NCI-H2196 treated with DMSO at 0.1 percent for 48 hours (cell line): ENCODE measurements around the gene C3.

Experiments used
- DNase-seq: peaks from one replicate; lab custom pipeline; 2025; ENCODE audit not compliant: unreplicated experiment; lab: John Stamatoyannopoulos, UW

Gene C3

DNA sequence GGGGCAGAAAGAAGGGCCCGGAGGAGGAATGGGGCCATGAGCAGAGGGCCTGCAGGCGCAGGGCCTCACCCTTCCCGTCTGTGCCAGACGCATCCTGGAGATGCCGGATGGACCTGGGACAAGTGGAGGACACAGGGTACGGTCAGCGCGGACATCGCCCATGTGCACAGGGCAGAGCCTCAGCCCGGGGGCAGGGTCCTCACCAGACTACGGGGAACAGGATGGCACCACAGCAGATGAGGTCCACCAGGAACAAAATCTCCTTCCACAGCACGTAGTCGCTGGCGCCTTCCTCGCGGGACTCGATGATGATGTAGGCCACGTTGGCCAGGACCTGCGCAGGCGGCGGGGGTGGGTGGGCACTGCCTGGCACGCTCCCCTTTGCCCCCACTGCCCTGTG is 11.4 kb upstream of the C3 start:
- no peak for DNase-seq

DNA sequence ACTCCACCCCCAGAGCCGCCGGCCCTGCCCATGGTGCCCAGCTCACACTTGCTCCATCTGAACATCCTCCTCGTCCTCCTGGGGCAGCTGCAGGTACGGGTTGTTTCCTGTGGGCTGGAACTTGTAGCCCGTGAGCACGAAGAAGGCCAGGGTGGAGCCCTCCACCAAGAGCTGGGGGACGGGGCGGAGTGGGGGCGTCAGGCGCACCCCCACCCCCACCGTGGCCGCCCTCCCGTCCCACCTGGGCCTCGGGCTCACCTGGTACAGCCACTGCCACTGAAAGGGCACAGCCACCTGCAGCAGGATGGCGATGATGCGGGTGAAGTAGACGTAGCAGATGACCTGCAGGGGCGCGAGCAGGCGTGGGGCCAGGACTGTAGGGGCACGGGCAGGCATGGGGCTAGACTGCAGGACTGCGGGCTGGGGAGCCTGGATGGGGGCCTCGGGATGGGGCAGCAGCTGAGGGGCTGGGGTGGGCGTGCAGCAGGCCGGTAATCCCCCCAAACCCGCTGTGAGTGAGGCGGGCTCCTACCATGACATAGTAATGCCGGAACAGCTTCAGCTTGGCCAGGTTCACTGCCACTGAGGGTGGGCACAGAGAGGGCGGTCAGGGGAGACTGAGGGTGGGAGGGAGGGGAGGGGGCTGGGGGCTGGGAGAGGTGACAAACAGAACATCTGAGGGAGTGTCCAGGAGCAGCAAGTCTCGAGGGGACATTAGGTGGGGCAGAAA is 10.7 kb upstream of the C3 start:
- no peak for DNase-seq

GRCh38 chr19:6730153-6730804 is 9.8 kb upstream of the C3 start:
- no peak for DNase-seq

DNA sequence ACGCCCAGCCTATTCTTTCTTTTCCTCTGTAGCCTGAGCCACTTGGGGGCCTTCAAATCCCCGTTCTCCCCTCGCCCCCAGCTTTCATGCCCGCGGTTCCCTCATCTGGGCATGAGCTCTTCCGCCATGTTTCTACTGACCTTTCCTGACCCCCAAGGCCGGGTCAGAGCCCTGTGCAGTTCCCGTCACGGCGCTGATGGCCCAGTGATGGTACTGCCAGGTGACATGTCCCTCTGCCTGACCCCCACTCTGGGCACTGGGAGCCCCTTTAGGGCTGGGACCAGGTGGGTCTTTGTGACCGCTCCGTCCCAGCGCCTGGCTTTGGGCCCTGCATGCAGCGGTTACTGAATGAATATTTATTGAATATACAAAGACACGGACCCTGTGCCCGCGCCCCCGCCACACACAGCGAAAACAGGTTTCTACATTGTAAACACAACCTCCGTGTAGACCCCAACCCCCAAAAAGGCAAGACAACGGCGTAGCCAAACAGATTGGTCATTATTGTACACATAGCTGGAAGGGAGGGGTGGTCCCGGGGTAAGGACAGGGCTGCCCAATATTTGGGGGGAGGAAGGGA is 9.2 kb upstream of the C3 start:
- DNase-seq: no peak

GRCh38 chr19:6728346-6728745 is 7.9 kb upstream of the C3 start:
- DNase-seq: no peak

DNA sequence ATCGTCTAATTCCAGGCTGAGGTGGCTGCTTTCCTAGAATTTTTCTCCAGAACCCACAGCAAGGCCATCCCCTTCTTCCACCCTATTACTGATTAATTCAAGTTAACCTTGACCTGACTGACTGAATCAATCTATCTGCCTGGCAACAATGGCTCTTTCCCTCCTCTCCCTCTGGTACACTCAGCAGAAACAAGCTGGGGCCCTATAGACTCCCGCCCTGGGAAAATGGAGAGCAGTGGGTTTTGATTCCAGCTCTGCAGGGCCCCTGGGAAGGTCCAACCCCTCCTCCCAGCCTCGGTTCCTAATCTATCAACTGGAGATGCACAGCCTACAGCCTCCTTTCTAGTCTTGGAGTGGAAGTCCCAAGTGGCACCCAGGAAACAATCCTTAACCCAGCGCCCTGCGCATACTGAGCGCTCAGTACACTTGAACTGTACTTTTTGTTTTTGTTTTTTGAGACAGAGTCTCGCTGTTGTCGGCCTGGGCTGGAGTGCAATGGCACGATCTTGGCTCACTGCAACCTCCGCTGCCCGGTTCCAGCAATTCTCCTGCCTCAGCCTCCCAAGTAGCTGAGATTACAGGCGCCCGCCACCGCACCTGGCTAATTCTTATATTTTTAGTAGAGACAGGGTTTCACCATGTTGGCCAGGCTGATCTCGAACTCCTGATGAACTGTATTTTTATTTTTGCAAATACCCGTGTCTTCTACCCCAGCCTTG is 5.2 kb upstream of the C3 start:
- DNase-seq: no peak

- DNase-seq: no peak
Observed at GRCh38 chr19:6724631-6725492, 4.4 kb upstream of the C3 start.

GRCh38 chr19:6723738-6724137 is 3.3 kb upstream of the C3 start:
- DNase-seq: no peak

- DNase-seq: no peak
Observed at GRCh38 chr19:6723108-6723618, 2.7 kb upstream of the C3 start.

DNA sequence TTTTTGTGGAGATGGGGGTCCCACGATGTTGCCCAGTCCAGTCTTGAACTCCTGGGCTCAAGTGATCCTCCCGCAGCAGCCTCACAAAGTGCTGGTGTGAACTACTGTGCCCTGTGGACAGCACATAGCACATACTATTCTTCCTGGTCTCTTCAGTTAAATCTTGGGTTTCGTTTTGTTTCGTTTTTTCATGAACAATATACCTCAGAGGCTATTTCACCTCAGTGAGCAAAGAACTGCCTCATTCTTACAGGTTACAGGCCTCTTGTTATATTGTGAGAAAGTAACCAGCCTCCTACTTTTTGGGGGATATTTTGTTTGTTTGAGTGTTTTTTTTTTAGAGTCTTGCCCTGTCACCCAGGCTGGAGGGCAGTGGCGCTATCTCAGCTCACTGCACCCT is 1.3 kb upstream of the C3 start:
- no peak for DNase-seq

- DNase-seq: no peak
Observed at GRCh38 chr19:6721138-6721474, 656 bp upstream of the C3 start.

GRCh38 chr19:6719992-6720368 is 470 bp downstream of the C3 start:
- no peak for DNase-seq

DNA sequence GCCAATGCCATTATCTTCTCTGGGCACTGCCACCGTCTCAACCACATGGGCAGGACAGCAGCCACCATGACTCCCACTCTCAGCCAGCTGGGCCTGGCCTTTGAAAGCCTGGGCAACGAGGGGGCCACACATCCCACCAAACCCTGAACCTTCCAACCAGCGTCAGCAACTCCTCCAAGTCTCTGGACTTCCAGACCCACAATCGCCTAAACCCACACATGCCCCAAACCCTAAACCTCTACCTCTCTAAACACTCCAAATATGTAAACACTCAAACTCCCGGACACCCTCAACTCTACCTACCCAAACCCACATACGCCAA is 949 bp downstream of the C3 start:
- DNase-seq: no peak

DNA sequence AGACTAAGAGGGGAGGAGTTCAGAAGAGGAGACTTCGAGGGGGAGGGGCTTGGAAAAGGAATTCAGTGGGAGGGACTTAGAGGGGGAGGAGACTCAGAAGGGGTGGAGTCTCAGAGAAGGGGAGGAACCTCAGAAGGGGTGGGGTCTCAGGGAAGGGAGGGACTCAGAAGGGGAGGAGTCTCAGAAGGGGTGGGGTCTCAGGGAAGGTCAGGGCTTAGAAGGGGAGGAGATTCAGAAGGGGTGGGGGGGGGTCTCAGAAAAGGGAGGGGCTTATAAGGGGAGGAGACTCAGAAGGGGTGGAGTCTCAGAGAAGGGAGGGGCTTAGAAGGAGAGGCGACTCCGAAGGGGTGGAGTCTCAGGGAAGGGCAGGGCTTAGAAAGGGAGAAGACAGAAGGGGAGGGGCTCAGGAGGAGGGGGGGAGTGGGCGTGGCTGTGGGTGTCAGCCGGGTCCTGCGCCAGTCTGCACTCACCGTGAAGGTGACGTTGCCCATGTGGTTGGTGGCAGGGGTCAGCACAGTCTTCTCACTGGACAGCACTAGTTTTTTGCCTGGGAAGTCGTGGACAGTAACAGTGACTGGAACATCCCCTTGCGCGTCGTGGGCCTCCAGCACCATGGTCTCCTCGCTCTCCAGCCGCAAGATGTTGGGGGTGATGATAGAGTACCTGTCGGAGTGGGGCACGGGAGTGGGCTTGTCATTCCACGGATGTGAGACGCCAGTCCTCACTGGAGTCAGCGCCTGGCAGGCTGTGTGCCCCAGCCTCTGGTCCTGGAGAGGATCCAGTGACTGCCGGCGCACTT is 1.5 kb downstream of the C3 start:
- DNase-seq: no peak

DNA sequence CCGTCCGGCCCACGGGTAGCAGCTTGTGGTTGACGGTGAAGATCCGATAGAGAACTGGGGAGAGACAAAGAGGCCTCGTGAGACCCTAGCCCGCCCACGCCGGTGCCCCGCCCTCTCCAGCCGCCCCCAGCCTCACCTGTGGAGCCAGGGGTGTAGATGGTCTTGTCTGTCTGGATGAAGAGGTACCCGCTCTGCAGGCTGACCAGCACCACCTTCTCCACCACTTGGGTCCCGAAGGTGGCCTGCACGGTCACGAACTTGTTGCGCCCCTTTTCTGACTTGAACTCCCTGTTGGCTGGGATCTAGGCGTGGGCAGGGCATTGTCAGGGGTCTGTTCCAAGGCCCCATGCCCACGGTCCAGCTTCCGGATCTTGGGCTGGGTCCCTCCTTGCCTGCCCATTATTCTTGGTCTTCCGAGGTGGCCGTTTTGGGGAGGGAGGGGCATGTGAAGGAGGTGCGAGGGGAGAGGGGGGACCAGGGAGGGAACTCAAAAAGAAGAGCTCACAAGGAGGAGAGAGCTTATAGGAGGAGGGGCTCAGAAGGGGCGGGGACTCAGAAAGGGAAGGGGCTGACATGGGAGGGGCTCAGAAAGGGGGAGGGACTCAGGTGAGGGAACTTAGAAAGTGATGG is 2.2 kb downstream of the C3 start:
- no peak for DNase-seq

DNA sequence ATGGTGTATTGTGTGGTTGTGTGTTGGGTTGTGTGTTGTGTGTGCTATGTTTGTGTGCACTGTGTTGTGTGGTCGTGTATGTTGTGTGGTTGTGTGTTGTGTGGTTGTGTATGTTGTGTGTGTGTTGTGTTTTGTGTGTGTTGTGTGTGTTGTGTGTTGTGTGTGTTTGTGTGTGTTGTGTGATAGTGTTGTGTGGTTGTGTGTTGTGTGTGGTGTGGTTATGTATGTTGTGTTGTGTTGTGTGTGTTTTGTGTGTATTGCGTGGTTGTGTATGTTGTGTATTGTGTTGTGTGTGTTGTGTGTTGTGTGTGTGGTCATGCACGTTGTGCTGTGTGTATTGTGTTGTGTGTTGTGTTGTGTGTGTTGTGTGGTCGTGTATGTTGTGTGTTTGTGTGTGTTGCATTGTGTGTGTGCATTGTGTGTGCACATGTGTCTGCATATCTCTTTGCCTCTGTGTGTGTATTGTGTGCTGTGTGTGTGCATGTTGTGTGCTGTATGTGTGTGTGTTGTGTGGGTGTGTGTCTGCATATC is 2.9 kb downstream of the C3 start:
- no peak for DNase-seq

DNA sequence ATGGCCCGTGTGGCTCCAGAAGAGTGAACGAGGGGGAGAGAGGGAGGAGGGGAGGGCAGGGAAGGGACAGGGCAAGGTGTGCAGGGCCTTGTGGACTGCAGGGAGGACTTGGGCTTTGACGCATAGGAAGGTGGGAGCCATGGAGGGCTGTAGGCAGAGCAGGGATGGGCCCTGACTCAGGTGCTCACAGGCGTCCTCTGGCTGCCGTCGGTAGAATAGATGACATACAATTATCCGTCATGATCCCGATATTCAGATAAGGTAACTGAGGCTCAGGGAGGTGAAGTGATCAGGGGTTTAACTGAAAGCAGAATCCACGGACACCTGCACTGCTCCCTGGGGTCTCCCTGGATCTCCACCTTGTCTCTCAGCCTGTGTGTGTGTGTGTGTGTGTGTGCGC is 3.4 kb downstream of the C3 start:
- no peak for DNase-seq

- DNase-seq: no peak
Observed at GRCh38 chr19:6716610-6716970, 3.9 kb downstream of the C3 start.

DNA sequence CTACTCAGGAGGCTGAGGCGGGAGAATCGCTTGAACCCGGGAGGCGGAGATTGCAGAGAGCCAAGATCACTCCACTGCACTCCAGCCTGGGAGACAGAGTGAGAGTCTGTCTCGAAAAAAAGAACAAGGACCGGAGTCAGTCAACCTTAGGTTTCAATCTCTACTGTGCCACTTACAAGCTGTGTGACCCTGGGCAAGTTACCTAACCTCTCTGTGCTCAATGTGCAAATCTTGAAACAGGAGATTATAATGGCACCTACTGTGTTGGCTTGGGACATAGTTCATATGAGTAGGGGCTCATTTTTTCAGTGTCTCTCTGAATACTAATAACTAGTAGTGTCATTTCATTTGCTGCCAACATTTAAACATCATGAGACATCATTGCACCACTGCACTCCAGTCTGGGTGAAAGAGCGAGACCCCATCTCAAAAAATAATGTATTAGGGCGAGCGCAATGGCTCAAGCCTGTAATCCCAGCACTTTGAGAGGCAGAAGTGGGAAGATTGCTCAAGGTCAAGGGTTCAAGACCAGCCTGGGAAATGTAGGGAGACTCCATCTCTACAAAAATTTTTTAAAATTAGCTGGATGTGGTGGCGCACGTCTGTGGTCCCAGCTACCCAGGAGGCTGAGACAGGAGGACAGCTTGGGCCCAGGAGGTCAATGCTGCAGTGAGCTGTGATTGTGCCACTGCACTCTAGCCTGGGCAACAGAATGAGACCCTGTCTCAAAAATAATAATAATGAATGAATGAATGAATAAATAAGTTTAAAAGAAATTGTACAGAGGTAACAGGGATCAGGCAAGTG is 5.5 kb downstream of the C3 start:
- DNase-seq: no peak
